Activated CD8-positive, alpha-beta memory T cell treated with anti-CD3 and anti-CD28 coated beads for 36 hours (primary cell): ENCODE data around the gene KCNH3. TPM values are rescaled to one million over a fixed set of nuclear protein-coding genes. Genes with fewer than 3 reads are reported as not detected.
"Not testable (repeated sequence)": the region's sequence is repeated elsewhere in the genome, so short reads cannot be mapped to it uniquely, and the experiment has no call there.

Source experiments
- CTCF ChIA-PET: fragments of 350-600 bp; sonication (Branson Sonifier 250); formaldehyde crosslinking; loops from one replicate; lab custom pipeline; 2021; ENCODE audit warnings: antibody characterized with exemption; lab: Charles Lee
- POLR2A ChIA-PET: fragments of 350-600 bp; sonication (Branson Sonifier 250); formaldehyde crosslinking; loops from one replicate; lab custom pipeline; 2021; ENCODE audit warnings: antibody characterized with exemption; lab: Charles Lee
- total RNA-seq, 2 experiments: library from RNA; stranded (reverse); gene quantifications; one replicate each; pipeline ENCODE4 v1.2.3, GENCODE V29; 2021

Gene KCNH3
- 1 to 10 TPM; 5.6 to 5.8 TPM for total RNA-seq

DNA sequence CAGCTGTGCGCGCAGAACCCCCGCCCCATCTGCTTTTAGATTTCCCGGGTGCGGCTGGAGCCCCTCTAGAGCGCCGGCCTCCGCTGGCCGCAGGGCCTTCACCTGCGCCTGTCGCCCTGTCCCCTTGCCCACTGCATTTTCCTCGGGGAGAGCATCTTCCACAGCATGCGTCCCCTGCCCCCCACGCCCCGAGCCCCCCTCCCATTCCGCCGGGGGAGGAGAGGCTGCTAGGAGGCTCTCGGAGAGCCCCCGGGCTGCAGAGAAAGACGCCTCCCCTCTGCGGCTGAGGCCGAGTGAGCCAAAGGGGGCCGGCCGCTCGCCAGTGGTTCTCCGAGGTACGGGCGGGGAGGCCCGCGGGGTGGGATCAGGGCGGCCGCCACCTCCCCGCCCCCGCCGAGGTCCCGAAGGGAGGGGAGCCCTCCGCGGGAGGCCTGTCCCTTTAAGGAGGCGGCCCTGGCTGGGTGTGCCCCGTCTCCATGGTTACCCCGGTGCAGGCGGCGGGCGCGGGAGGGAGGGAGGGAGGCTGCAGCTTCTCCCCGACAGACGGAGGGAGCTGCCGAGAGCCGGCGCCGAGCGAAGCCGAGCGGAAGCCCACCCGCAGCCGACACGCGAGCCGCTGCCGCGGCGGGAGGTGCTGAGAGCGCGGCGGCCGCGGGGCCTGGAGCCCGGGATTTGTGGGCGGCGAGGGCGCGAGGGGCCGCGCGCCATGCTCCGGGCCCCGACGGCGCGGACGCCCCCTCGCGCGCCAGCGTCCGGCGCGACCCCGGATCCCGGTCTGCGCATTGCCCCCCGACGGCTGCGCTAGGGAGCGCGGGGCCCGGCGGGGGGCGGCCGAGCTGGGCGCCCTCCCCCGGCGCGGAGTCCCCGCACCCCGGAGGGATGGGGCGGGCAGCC lies at the start of gene KCNH3:
KCNH3 (plus strand) TSS at position 521 of the 894 bp plus-strand sequence. CDS start 387 bp downstream, outside the sequence.
- POLR2A ChIA-PET: interaction anchor here (0.6 to 1.3 kb wide), 3 partner anchors 15 to 180 kb away, joined by 3 to 5 read pairs (median 4); no protein-coding TSS in a partner anchor
- CTCF ChIA-PET: interaction anchor here (0.6 to 1.5 kb wide), 3 partner anchors 28 to 571 kb away, joined by 3 to 4 read pairs (median 3); no protein-coding TSS in a partner anchor

- ChIA-PET POLR2A (no interaction called here), CTCF (no interaction called here)
These were observed 49.7 kb upstream of the KCNH3 start for GRCh38 chr12:49489154-49489553.

DNA sequence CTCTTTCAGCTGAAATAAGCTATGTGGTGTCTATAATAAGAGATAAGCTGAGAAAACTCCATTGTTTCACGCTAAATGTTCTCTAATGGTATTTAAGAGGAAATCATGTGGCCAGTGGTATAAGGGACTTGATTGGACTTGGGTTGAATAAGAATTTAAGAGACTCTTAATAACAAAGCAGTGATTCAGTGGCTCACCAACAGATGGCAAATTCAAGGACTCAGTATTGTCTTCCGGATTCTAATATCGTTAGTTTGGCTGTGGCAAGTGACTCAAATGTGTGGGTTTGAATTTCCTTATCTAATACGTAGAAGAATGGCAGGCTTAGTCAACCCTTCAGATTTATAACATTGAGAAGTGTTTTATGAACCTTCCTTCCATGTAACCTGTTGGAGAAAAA lies 49.1 kb upstream of the KCNH3 start:
- ChIA-PET POLR2A (no interaction called here), CTCF (no interaction called here)

- ChIA-PET CTCF (interaction anchor here (0.5 kb wide), 1 partner anchor 148 kb away, joined by 4 read pairs; no protein-coding TSS in a partner anchor), POLR2A (no interaction called here)
These were observed 47.0 kb upstream of the KCNH3 start for GRCh38 chr12:49491823-49492222.

GRCh38 chr12:49493900-49494299 lies 44.9 kb upstream of the KCNH3 start:
- ChIA-PET CTCF (no interaction called here), POLR2A (no interaction called here)

- ChIA-PET CTCF (interaction anchor here (2.3 kb wide), 1 partner anchor 149 kb away, joined by 6 read pairs; the partner anchor contains the start of gene DNAJC22), POLR2A (no interaction called here)
These were observed 42.1 kb upstream of the KCNH3 start for GRCh38 chr12:49496417-49497360.

- ChIA-PET CTCF (no interaction called here), POLR2A (no interaction called here)
These were observed 36.9 kb upstream of the KCNH3 start for GRCh38 chr12:49501895-49502294.

- POLR2A ChIA-PET: interaction anchor here (0.6 kb wide), 1 partner anchor 62 kb away, joined by 4 read pairs; no protein-coding TSS in a partner anchor
- CTCF ChIA-PET: no interaction called here
These were observed 36.2 kb upstream of the KCNH3 start for GRCh38 chr12:49502590-49502989.

DNA sequence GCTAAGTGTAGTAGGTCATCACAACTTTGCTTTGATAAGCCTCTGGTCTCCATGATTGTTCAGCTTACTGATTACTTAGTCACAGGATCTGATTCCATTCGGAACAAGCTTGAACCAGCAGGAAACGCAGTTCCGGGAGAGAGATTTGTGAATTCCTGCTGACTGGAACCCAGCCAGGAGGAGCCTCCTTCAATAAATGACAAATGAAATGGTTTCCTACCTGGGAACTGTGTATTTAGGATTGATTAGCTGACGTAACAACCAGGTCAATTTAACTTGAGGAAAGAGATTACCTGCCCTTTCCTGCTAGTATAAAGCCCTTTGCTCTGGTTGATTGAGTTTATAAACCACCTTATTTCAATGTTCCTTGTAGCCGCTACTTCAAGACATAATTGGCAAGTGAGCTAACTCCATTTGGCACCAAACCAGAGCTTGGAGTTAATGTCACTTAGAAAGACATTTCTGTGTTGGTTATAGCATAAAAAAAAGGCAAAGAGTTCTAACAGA lies 35.1 kb upstream of the KCNH3 start:
- ChIA-PET POLR2A (interaction anchor here (0.7 kb wide), 1 partner anchor 178 kb away, joined by 8 read pairs; no protein-coding TSS in a partner anchor), CTCF (interaction anchor here (0.6 to 1.6 kb wide), 6 partner anchors 10 to 307 kb away, joined by 3 to 5 read pairs (median 3); no protein-coding TSS in a partner anchor)

DNA sequence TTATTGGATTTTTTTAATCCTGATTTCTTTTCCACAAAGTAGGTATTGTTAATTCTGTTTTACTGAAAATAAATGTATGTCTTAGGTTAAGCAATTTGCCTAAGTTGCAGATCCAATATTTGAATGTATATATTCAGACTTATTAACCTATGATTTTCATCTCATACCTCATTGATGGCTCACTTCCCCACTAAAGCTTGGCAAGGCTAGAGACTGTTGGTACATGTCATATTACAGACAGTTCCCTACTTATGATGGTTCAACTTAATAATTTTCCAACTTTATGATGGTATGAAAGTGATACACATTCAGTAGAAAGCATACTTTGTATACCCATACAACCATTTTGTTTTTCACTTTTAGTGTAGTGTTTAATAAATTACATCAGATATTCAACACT lies 33.2 kb upstream of the KCNH3 start:
- POLR2A ChIA-PET: no interaction called here
- CTCF ChIA-PET: interaction anchor here (0.6 kb wide), 1 partner anchor 31 kb away, joined by 3 read pairs; no protein-coding TSS in a partner anchor

DNA sequence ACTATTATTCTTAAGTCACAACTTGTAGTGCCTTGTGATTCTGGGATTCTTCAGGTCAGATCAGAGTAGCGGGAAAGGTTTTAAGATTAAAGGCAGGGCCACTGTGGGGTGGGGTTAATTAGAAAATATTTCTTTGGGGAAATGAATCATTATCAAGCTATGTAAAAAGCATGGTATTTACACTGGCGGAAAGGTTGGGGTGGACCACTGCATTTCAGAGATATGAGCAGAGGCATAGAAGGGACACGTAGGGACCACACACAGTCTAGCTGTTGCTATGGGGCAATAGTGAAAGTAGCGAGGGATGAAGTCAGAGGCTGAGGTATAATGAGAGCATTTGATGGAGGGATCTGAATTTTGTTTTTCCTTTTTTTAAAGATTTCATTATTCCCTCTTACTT lies 31.7 kb upstream of the KCNH3 start:
- CTCF ChIA-PET: interaction anchor here (1.9 kb wide), 1 partner anchor 148 kb away, joined by 4 read pairs; no protein-coding TSS in a partner anchor

DNA sequence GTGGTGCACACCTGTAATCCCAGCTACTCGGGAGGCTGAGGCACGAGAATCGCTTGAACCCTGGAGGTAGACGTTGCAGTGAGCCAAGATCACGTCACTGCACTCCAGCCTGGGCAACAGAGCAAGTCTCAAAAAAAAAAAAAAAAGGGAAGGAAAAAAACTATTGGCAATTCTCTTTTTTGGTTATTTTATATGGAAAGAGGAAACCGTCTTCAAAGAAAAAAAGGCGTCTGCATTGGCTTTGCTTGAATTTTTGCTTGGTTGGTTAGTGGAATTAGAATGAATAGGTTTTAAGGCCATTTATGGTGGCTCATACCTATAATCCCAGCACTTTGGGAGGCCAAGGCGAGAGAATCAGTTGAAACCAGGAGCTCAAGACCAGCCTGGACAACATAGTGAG lies 29.1 kb upstream of the KCNH3 start:
- POLR2A ChIA-PET: not testable (repeated sequence)
- CTCF ChIA-PET: interaction anchor here (1.7 to 1.8 kb wide), 2 partner anchors 151 to 168 kb away, joined by 5 to 7 read pairs; no protein-coding TSS in a partner anchor

More for the DNA sequence above, 31.7 kb upstream of the KCNH3 start:
- POLR2A ChIA-PET: no interaction called here

- CTCF ChIA-PET: interaction anchor here (0.8 to 5.9 kb wide), 2 partner anchors 152 to 169 kb away, joined by 3 to 73 read pairs; no protein-coding TSS in a partner anchor
- POLR2A ChIA-PET: interaction anchor here (0.8 kb wide), 1 partner anchor 144 kb away, joined by 4 read pairs; the partner anchor contains the start of gene SPATS2
These were observed 27.4 kb upstream of the KCNH3 start for GRCh38 chr12:49511410-49511809.

- ChIA-PET POLR2A (no interaction called here), CTCF (interaction anchor here (1.0 to 5.9 kb wide), 5 partner anchors 14 to 165 kb away, joined by 3 to 73 read pairs (median 4); no protein-coding TSS in a partner anchor)
These were observed 26.3 kb upstream of the KCNH3 start for GRCh38 chr12:49512546-49512945.

GRCh38 chr12:49515266-49515665 lies 23.6 kb upstream of the KCNH3 start:
- CTCF ChIA-PET: interaction anchor here (1.4 to 5.9 kb wide), 4 partner anchors 148 to 183 kb away, joined by 3 to 73 read pairs (median 14); partner anchors contain the start of genes DNAJC22 and SPATS2

DNA sequence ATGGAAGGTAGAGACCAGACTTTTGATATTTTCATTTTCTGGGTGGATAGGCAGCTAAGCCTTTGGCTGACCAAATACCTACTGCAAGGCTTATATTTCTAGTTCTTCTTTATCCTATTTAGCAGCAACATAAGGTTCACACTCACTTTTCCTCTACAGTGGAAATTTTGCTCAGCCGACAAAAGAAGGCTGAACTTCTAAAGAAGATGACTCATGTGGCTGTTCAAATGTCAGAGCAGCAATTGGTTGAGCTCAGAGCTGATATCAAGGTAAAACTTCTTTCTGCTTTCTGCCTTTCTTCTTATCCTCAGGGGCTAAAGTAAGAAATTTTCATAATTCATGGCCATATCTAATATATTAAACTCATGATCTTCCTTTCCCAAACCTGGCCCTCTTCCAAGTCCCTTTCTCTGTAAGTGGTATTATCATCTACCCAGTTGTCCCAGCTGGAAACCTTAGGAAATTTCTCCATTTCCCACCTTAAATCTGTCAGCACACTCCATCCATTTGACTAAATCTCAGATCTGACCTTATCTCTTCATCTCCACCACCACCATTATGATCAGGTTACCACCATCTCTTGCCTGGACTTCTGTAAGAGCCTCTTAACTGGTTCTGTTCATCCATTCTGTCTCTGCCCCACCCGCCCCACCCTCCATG lies 19.8 kb upstream of the KCNH3 start:
- CTCF ChIA-PET: interaction anchor here (1.2 kb wide), 1 partner anchor 171 kb away, joined by 4 read pairs; no protein-coding TSS in a partner anchor
- POLR2A ChIA-PET: interaction anchor here (0.9 kb wide), 1 partner anchor 152 kb away, joined by 3 read pairs; the partner anchor contains the start of gene SPATS2

More at GRCh38 chr12:49515266-49515665, 23.6 kb upstream of the KCNH3 start:
- POLR2A ChIA-PET: interaction anchor here (0.6 kb wide), 1 partner anchor 149 kb away, joined by 3 read pairs; no protein-coding TSS in a partner anchor

DNA sequence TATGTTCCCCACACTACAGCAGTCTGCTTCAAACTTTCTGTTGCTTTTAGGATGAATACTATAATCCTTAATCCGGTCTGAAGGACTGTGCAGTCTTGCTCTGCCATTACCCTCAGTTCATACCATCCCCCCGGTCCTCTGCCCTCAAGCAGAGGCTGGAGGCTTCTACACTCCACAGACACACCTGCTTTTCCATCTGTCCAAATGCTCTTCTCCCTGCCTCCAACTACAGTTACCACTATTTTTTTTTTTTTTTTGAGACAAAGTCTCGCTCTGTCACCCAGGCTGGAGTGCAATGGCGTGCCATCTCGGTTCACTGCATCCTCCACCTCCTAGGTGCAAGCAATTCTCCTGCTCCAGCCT lies 19.3 kb upstream of the KCNH3 start:
- POLR2A ChIA-PET: no interaction called here

More for the DNA sequence above, 19.3 kb upstream of the KCNH3 start:
- CTCF ChIA-PET: interaction anchor here (0.7 to 1.2 kb wide), 4 partner anchors 16 to 221 kb away, joined by 3 to 4 read pairs (median 4); no protein-coding TSS in a partner anchor
